Ureter (tissue), 1 donor: ENCODE measurements around the gene FNDC1. TPM values are rescaled to one million over a fixed set of nuclear protein-coding genes. Genes with fewer than 3 reads are reported as not detected.
"Not testable (repeated sequence)": the region's sequence is repeated elsewhere in the genome, so short reads cannot be mapped to it uniquely, and the experiment has no call there.

Experiments
- DNase-seq: peaks from one replicate; pipeline ENCODE4 v3.0.0-alpha.2; 2020; ENCODE audit warnings: low spot score
- total RNA-seq: library from RNA; stranded (reverse); gene quantifications from one replicate; pipeline ENCODE4 v1.2.4, GENCODE V29; 2023
- donor health status: DM: yes; HTN: yes; CAD: no.

Gene FNDC1
- 0.26 TPM for total RNA-seq

GRCh38 chr6:159169193-159169555, at the start of gene FNDC1:
FNDC1 (plus strand) TSS chr6:159169400; CDS start chr6:159169597, 197 bp downstream.
- no peak for DNase-seq

- DNase-seq, result no peak
Measured at GRCh38 chr6:159119791-159120190, 49.4 kb upstream of the FNDC1 start.

GRCh38 chr6:159121486-159121885, 47.7 kb upstream of the FNDC1 start:
- DNase-seq, result no peak

GRCh38 chr6:159122453-159122852, 46.7 kb upstream of the FNDC1 start:
- DNase-seq, result no peak

- DNase-seq, result not testable (repeated sequence)
Measured at GRCh38 chr6:159123831-159124230, 45.4 kb upstream of the FNDC1 start.

- DNase-seq, result no peak
Measured at GRCh38 chr6:159125014-159125609, 44.1 kb upstream of the FNDC1 start.

GRCh38 chr6:159125951-159126352, 43.2 kb upstream of the FNDC1 start:
- no peak for DNase-seq

- DNase-seq, result no peak
Measured at GRCh38 chr6:159126590-159126989, 42.6 kb upstream of the FNDC1 start.

- DNase-seq, result no peak
Measured at GRCh38 chr6:159127701-159128100, 41.5 kb upstream of the FNDC1 start.

- no peak for DNase-seq
Measured at GRCh38 chr6:159128978-159129377, 40.2 kb upstream of the FNDC1 start.

GRCh38 chr6:159130846-159131245, 38.4 kb upstream of the FNDC1 start:
- no peak for DNase-seq

GRCh38 chr6:159131709-159132108, 37.5 kb upstream of the FNDC1 start:
- no peak for DNase-seq

- DNase-seq, result no peak
Measured at GRCh38 chr6:159132664-159133063, 36.5 kb upstream of the FNDC1 start.

GRCh38 chr6:159134701-159135364, 34.4 kb upstream of the FNDC1 start:
- DNase-seq, result peak; percentile 70

- DNase-seq, result no peak
Measured at GRCh38 chr6:159137676-159138075, 31.5 kb upstream of the FNDC1 start.

- DNase-seq, result no peak
Measured at GRCh38 chr6:159142531-159142930, 26.7 kb upstream of the FNDC1 start.

GRCh38 chr6:159148641-159149040, 20.6 kb upstream of the FNDC1 start:
- no peak for DNase-seq

GRCh38 chr6:159149641-159150040, 19.6 kb upstream of the FNDC1 start:
- no peak for DNase-seq

- DNase-seq, result no peak
Measured at GRCh38 chr6:159151266-159151855, 17.8 kb upstream of the FNDC1 start.

- DNase-seq, result no peak
Measured at GRCh38 chr6:159152041-159152440, 17.2 kb upstream of the FNDC1 start.

- no peak for DNase-seq
Measured at GRCh38 chr6:159152782-159153181, 16.4 kb upstream of the FNDC1 start.

GRCh38 chr6:159155679-159156078, 13.5 kb upstream of the FNDC1 start:
- DNase-seq, result no peak

GRCh38 chr6:159156089-159156488, 13.1 kb upstream of the FNDC1 start:
- DNase-seq, result no peak
